ENCODE measurements around the gene NRXN3. TPM values are rescaled to one million over a fixed set of nuclear protein-coding genes. Genes with fewer than 3 reads are reported as not detected.

NRXN3 gene
- total RNA-seq, 1 donor from 2014 or later = 5.9 TPM

DNA sequence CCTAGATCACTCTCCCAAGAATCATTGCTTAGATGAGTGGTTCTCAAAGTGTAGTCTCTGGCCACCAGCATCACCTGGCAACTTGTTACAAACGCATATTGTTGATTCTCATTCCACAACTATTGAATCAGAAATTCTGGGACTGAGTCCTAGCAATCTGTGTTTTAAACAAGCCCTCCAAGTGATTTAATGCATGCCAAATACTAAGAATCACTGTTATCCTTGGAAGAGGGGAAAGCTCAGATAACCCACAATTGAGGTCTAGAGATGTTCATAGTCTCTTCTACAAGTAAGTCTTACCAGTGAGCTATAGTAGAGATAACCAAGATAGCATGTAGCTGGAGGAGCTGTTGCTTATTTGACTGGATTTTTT, 1374.5 kb downstream of the NRXN3 start:
- Histone ChIP-seq H3K4me2 (no peak overlapping the region), H3K9ac (no peak overlapping the region), H3K4me1 (peaks cover 19% of the 10 kb centered on the region), H3K27me3 (no peaks in the 10 kb centered on the region), H2AFZ (replicated peaks) (no peak overlapping the region), H3F3A (ENCODE audit: low read depth) (peaks cover 6% of the 10 kb centered on the region), H3K4me3 (no peak overlapping the region), H3K36me3 (no peaks in the 10 kb centered on the region), H3K79me2 (ENCODE audit: low read depth) (no peaks in the 10 kb centered on the region), H3K9me3 (ENCODE audit: low read depth) (no peaks in the 10 kb centered on the region), H3K27ac (no peak overlapping the region), H4K20me1 (ENCODE audit: low read depth) (no peaks in the 10 kb centered on the region)
- no peak for DNase-seq (ENCODE audit: low spot score)
- no peaks in the 10 kb centered on the region for H3K27me3 Mint-ChIP-seq (ENCODE audit: insufficient read depth, low read depth)
- no peak overlapping the region for H3K27ac Mint-ChIP-seq
- H3K4me1 Mint-ChIP-seq = peaks cover 5% of the 10 kb centered on the region
- H3K4me3 Mint-ChIP-seq = no peak overlapping the region
- H3K36me3 Mint-ChIP-seq = no peaks in the 10 kb centered on the region
- no peak for TF ChIP-seq EZH2 (IDR thresholded peaks at IDR 0.05)
- TF ChIP-seq, protein P1, sequence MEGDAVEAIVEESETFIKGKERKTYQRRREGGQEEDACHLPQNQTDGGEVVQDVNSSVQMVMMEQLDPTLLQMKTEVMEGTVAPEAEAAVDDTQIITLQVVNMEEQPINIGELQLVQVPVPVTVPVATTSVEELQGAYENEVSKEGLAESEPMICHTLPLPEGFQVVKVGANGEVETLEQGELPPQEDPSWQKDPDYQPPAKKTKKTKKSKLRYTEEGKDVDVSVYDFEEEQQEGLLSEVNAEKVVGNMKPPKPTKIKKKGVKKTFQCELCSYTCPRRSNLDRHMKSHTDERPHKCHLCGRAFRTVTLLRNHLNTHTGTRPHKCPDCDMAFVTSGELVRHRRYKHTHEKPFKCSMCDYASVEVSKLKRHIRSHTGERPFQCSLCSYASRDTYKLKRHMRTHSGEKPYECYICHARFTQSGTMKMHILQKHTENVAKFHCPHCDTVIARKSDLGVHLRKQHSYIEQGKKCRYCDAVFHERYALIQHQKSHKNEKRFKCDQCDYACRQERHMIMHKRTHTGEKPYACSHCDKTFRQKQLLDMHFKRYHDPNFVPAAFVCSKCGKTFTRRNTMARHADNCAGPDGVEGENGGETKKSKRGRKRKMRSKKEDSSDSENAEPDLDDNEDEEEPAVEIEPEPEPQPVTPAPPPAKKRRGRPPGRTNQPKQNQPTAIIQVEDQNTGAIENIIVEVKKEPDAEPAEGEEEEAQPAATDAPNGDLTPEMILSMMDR (IDR thresholded peaks at IDR 0.05) = no peak
- no peak for TF ChIP-seq EZH2phosphoT487 (IDR thresholded peaks at IDR 0.05)
- no peaks in the 10 kb centered on the region for H3K9me3 Mint-ChIP-seq

DNA sequence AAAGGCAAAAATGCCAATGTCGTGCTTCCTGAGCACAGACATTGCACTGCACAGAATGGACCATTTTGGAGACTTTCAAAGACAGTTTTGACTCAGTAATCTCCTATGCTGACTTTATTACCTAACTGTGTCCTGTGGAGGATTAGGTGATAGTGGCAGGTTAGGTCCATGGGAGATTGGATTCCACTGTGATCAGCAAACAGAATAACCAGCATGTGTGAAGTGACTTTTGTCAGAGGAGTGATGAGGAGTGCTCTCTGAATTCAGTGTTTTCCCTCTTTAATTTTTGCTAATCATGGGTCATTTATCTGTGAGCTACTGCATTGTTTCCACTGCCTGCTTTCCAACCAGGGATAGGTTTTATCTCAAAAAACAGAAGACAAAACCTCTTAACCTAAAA, 1378.7 kb downstream of the NRXN3 start:
- H3K27ac Mint-ChIP-seq = no peak overlapping the region

DNA sequence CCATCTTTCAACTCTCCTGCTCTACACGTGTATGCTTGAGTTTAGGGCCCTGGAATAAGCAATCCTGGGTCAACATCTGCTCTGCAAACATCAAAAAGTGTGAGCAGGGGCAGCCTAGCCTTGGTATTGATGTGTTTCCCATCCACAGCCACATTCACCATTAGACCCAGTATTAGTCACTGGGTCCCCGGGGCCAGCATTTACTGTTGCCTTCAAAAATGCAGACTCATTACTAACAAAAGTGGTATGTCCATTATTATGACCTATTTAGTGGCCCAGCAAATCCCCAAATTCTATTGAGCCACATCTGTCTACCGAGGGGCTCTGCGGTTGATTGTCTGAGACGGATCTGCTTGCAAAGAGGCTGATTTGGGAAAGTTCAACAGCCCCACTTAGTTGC, 1379.3 kb downstream of the NRXN3 start:
- H3K9me3 ChIP-seq (ENCODE audit: low read depth) = no peaks in the 10 kb centered on the region
- H3K4me1 ChIP-seq = peaks cover 40% of the 10 kb centered on the region
- no peak overlapping the region for H3K4me3 ChIP-seq
- TF ChIP-seq, protein P1 (IDR thresholded peaks at IDR 0.05) = no peak
- no peak for TF ChIP-seq EZH2 (IDR thresholded peaks at IDR 0.05)
- no peak for TF ChIP-seq EZH2phosphoT487 (IDR thresholded peaks at IDR 0.05)
- no peak overlapping the region for H3K9ac ChIP-seq
- H3K4me2 ChIP-seq = no peak overlapping the region
- Mint-ChIP-seq H3K9me3 (no peaks in the 10 kb centered on the region), H3K27me3 (ENCODE audit: insufficient read depth, low read depth) (no peaks in the 10 kb centered on the region), H3K36me3 (no peaks in the 10 kb centered on the region), H3K4me3 (no peak overlapping the region), H3K27ac (no peak overlapping the region), H3K4me1 (peaks cover 25% of the 10 kb centered on the region)
- H3K27ac ChIP-seq = no peak overlapping the region
- H3K79me2 ChIP-seq (ENCODE audit: low read depth) = no peaks in the 10 kb centered on the region
- no peaks in the 10 kb centered on the region for H3K36me3 ChIP-seq
- no peak overlapping the region for H2AFZ ChIP-seq (replicated peaks)
- DNase-seq (ENCODE audit: low spot score) = no peak
- H3F3A ChIP-seq (ENCODE audit: low read depth) = peaks cover 6% of the 10 kb centered on the region
- H4K20me1 ChIP-seq (ENCODE audit: low read depth) = no peaks in the 10 kb centered on the region
- no peaks in the 10 kb centered on the region for H3K27me3 ChIP-seq

More for the DNA sequence above, 1378.7 kb downstream of the NRXN3 start:
- H3K36me3 ChIP-seq = no peaks in the 10 kb centered on the region
- H3K4me3 ChIP-seq = no peak overlapping the region
- H3K27me3 ChIP-seq = no peaks in the 10 kb centered on the region
- Mint-ChIP-seq H3K9me3 (no peaks in the 10 kb centered on the region), H3K27me3 (ENCODE audit: insufficient read depth, low read depth) (no peaks in the 10 kb centered on the region), H3K4me1 (peaks cover 25% of the 10 kb centered on the region), H3K36me3 (no peaks in the 10 kb centered on the region), H3K4me3 (no peak overlapping the region)
- no peak for DNase-seq (ENCODE audit: low spot score)
- H3K9ac ChIP-seq = no peak overlapping the region
- peaks cover 6% of the 10 kb centered on the region for H3F3A ChIP-seq (ENCODE audit: low read depth)
- peak overlapping the region; percentile 27 for H3K4me2 ChIP-seq
- no peaks in the 10 kb centered on the region for H3K79me2 ChIP-seq (ENCODE audit: low read depth)
- H3K4me1 ChIP-seq = peaks cover 40% of the 10 kb centered on the region
- no peaks in the 10 kb centered on the region for H3K9me3 ChIP-seq (ENCODE audit: low read depth)
- peak overlapping the region; percentile 34 for H3K27ac ChIP-seq
- no peak overlapping the region for H2AFZ ChIP-seq (replicated peaks)
- TF ChIP-seq EZH2phosphoT487 (IDR thresholded peaks at IDR 0.05) (no peak), EZH2 (IDR thresholded peaks at IDR 0.05) (no peak)
- TF ChIP-seq, protein P1 (IDR thresholded peaks at IDR 0.05) = no peak
- no peaks in the 10 kb centered on the region for H4K20me1 ChIP-seq (ENCODE audit: low read depth)
